OCI-LY7 (cell line): Measurements from ENCODE around the gene KLF15. TPM values are rescaled to one million over a fixed set of nuclear protein-coding genes. Genes with fewer than 3 reads are reported as not detected.

Experiments
- BruUV-seq: library from RNA; stranded (reverse); fragments of 400-500 nt; replicated peaks from 2 replicates; lab custom pipeline; 2021; lab: Mats Ljungman, UMichigan
- CTCF ChIA-PET: fragments of 300-600 bp; sonication (Branson Sonifier 250); formaldehyde crosslinking; loops from one replicate; lab custom pipeline; 2022; ENCODE audit warnings: antibody characterized with exemption; ENCODE audit not compliant: unreplicated experiment; lab: Charles Lee
- POLR2A ChIA-PET: fragments of 300-600 bp; sonication (Branson Sonifier 250); formaldehyde crosslinking; loops from one replicate; lab custom pipeline; 2022; ENCODE audit warnings: antibody characterized with exemption; lab: Charles Lee
- DNase-seq: peaks from one replicate; pipeline ENCODE4 v3.0.0-alpha.2; 2015; ENCODE audit warnings: low spot score
- H2AFZ ChIP-seq: fragments of 200-600 bp; sonication (generic), shearing (Covaris generic); 2 replicates; pipeline ENCODE4 v1.6.1; 2014; ENCODE audit warnings: mild to moderate bottlenecking, antibody characterized with exemption, low read length, moderate library complexity
- H3K27ac ChIP-seq: fragments of 200-600 bp; sonication (generic); 2 replicates; pipeline ENCODE4 v1.5.1; 2014; ENCODE audit warnings: mixed run types, low read depth, mild to moderate bottlenecking, moderate library complexity, low read length, inconsistent platforms; ENCODE audit not compliant: poor library complexity, severe bottlenecking
- H3K36me3 ChIP-seq: fragments of 200-600 bp; sonication (generic); 2 replicates; pipeline ENCODE4 v1.6.1; 2014; ENCODE audit warnings: mild to moderate bottlenecking, antibody characterized with exemption, low read length, moderate library complexity, mixed read lengths; ENCODE audit not compliant: insufficient read depth
- H3K4me1 ChIP-seq: fragments of 200-600 bp; sonication (generic); 2 replicates; pipeline ENCODE4 v1.5.1; 2014; ENCODE audit warnings: mild to moderate bottlenecking, low read length; ENCODE audit not compliant: insufficient read depth, poor library complexity, severe bottlenecking
- H3K4me2 ChIP-seq: fragments of 200-600 bp; sonication (generic); 2 replicates; pipeline ENCODE4 v1.6.1; 2014; ENCODE audit warnings: mild to moderate bottlenecking, low read length
- H3K4me3 ChIP-seq: fragments of 200-600 bp; sonication (generic); 2 replicates; pipeline ENCODE4 v1.5.1; 2014; ENCODE audit warnings: mild to moderate bottlenecking, low read depth, low read length; ENCODE audit not compliant: poor library complexity, severe bottlenecking
- H3K79me2 ChIP-seq: fragments of 200-600 bp; sonication (generic); 2 replicates; pipeline ENCODE4 v1.6.1; 2016; ENCODE audit warnings: low read depth, mild to moderate bottlenecking, low read length, moderate library complexity, mixed read lengths; ENCODE audit not compliant: insufficient read depth
- H3K9me2 ChIP-seq: fragments of 200-600 bp; sonication (generic); 2 replicates; pipeline ENCODE4 v1.6.1; 2016; ENCODE audit warnings: mild to moderate bottlenecking, low read length, mixed read lengths; ENCODE audit not compliant: insufficient read depth
- H3K9me3 ChIP-seq: fragments of 200-600 bp; sonication (generic); 2 replicates; pipeline ENCODE4 v1.6.1; 2014; ENCODE audit warnings: mild to moderate bottlenecking, mixed run types, low read length, mixed read lengths
- H4K20me1 ChIP-seq: fragments of 200-600 bp; sonication (generic); 2 replicates; pipeline ENCODE4 v1.6.1; 2014; ENCODE audit warnings: mild to moderate bottlenecking, antibody characterized with exemption, low read length, moderate library complexity, mixed read lengths; ENCODE audit not compliant: insufficient read depth
- CTCF ChIP-seq: fragments of 200-600 bp; sonication (generic); conservative IDR thresholded peaks from 2 replicates; pipeline ENCODE4 v1.5.1; 2014; ENCODE audit warnings: mild to moderate bottlenecking, antibody characterized with exemption, low read length, moderate library complexity, mixed read lengths
- EZH2phosphoT487 ChIP-seq: fragments of 200-600 bp; sonication (generic); IDR thresholded peaks from 2 replicates; pipeline ENCODE4 v1.6.1; 2018; ENCODE audit warnings: low read depth, borderline replicate concordance, mild to moderate bottlenecking, mixed run types, antibody characterized with exemption, low read length, moderate library complexity, mixed read lengths
- intact Hi-C: fragments of 100-400 bp; cut with micrococcal nuclease; formaldehyde crosslinking; loops from one replicate; pipeline ENCODE4 v1.10.0; 2022; ENCODE audit not compliant: unreplicated experiment
- total RNA-seq, 2 experiments: library from RNA; depleted of rRNA in 1 of 2; stranded (reverse); fragments of >200 nt in 1 of 2; shearing (Covaris generic) in 1 of 2; gene quantifications; 2 replicates each; pipeline ENCODE4 v1.2.3, GENCODE V29; 2014 to 2022

The KLF15 gene
- total RNA-seq, 2 experiments from 2014 or later: 12.3 to 26.4 TPM

DNA sequence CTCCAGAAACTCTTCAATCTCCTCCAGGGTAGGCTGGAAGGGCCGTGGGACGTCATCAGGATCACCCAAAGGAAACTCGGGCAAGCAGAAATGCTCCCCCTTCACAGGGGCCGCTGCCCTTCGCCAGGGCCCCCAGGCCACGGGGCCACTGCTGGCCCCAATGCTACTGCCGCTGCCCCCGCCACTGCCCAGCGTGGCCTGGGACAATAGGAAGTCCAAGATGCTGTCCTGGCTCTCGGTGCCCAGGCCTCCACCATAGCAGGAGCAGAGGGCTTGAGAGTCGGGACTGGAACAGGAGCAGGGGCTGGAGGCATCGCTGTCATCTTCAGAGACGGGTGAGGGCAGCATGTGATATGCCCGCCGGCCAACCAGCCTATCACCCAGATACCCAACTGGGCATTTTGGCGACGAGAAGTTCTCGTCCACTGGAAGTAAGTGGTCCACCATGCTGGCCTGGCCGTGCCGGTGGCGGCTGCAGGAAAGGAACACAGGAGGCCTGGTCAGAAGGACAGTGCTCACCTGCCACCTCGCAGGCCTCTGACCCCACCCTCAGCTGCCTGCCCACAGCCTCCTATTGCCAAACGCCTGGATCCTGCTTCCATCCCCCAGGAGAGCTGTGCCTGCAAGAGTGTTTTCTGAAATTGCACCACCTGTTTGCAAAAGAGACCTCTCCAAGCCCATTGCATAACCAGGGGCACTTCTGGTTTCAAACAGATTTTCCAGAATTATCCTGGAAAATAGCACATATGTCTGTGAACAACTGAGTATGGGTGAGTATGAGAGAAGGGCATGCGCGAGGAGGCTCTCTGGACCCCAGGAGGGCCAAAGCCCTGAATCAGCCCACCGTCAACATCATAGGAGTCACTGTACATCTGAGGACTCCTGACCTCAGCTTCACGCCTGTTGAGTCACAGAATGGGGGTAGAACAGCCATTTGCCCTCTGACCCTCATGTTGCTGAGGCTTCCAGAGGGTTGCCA lies 4.4 kb downstream of the KLF15 start:
- intact Hi-C loops: loop anchor here (10.0 kb wide), 1 partner anchor 758 kb away; the partner anchor contains the start of gene OSBPL11
- no peak overlapping the region for H3K4me2 ChIP-seq
- H3K9me3 ChIP-seq: no peaks in the 10 kb centered on the region
- H3K4me3 ChIP-seq: no peak overlapping the region
- no TSS peak for BruUV-seq
- ChIA-PET POLR2A (no interaction called here), CTCF (no interaction called here)
- no peak overlapping the region for H2AFZ ChIP-seq
- no peaks in the 10 kb centered on the region for H3K9me2 ChIP-seq
- DNase-seq: no peak
- TF ChIP-seq EZH2phosphoT487 (no peak), CTCF (no peak)
- H3K27ac ChIP-seq: no peak overlapping the region
- peaks cover 37% of the 10 kb centered on the region for H3K4me1 ChIP-seq
- H3K36me3 ChIP-seq: no peaks in the 10 kb centered on the region
- no peaks in the 10 kb centered on the region for H3K79me2 ChIP-seq
- H4K20me1 ChIP-seq: no peaks in the 10 kb centered on the region

GRCh38 chr3:126351771-126352475 lies 5.3 kb downstream of the KLF15 start:
- no peak for DNase-seq
- POLR2A ChIA-PET: no interaction called here
- Histone ChIP-seq H4K20me1 (no peaks in the 10 kb centered on the region; the same call in 1 of the 2 replicates), H3K27ac (no peak overlapping the region), H3K4me3 (no peak overlapping the region), H3K4me2 (no peak overlapping the region), H3K79me2 (no peaks in the 10 kb centered on the region), H3K9me3 (no peaks in the 10 kb centered on the region), H3K4me1 (peaks cover 34% of the 10 kb centered on the region), H3K36me3 (no peaks in the 10 kb centered on the region), H2AFZ (no peak overlapping the region), H3K9me2 (no peaks in the 10 kb centered on the region)
- CTCF ChIA-PET: no interaction called here
- TF ChIP-seq EZH2phosphoT487: no peak
- peak; percentile 49 for TF ChIP-seq CTCF
- BruUV-seq: no TSS peak
- intact Hi-C loops: loop anchor here (10.0 kb wide), 1 partner anchor 757 kb away; the partner anchor contains the start of gene OSBPL11
